ENCODE measurements around the gene NRP1.

DNA sequence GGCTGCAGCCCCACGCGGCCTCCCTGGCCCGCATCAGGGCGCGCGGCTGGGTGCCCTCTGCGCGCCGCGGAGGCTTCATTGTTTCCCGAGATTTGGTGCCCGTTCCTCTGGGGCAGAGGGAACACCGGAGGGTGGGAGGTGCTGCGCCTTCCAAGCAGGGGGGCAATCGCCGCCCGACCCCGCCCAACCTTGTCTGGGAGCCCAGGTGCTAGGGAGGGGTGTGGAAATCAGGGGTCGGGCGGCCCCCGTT, 1.0 kb upstream of the NRP1 start:
- TF ChIP-seq TAF1 (IDR thresholded peaks at IDR 0.05; ENCODE audit: low read depth) (no peak), RAD21 (IDR thresholded peaks at IDR 0.05; ENCODE audit: low read depth) (no peak), CEBPB (IDR thresholded peaks at IDR 0.05) (no peak), MAX (IDR thresholded peaks at IDR 0.05) (no peak), EP300 (IDR thresholded peaks at IDR 0.05; ENCODE audit: borderline replicate concordance) (no peak), ZBTB7A (IDR thresholded peaks at IDR 0.05; ENCODE audit: low read depth) (no peak), FOXM1 (IDR thresholded peaks at IDR 0.05; ENCODE audit: borderline replicate concordance, low read depth) (no peak), TCF12 (IDR thresholded peaks at IDR 0.05; ENCODE audit: low read depth) (no peak), YY1 (IDR thresholded peaks at IDR 0.05; ENCODE audit: low read depth) (no peak)
- TF ChIP-seq, protein P1, sequence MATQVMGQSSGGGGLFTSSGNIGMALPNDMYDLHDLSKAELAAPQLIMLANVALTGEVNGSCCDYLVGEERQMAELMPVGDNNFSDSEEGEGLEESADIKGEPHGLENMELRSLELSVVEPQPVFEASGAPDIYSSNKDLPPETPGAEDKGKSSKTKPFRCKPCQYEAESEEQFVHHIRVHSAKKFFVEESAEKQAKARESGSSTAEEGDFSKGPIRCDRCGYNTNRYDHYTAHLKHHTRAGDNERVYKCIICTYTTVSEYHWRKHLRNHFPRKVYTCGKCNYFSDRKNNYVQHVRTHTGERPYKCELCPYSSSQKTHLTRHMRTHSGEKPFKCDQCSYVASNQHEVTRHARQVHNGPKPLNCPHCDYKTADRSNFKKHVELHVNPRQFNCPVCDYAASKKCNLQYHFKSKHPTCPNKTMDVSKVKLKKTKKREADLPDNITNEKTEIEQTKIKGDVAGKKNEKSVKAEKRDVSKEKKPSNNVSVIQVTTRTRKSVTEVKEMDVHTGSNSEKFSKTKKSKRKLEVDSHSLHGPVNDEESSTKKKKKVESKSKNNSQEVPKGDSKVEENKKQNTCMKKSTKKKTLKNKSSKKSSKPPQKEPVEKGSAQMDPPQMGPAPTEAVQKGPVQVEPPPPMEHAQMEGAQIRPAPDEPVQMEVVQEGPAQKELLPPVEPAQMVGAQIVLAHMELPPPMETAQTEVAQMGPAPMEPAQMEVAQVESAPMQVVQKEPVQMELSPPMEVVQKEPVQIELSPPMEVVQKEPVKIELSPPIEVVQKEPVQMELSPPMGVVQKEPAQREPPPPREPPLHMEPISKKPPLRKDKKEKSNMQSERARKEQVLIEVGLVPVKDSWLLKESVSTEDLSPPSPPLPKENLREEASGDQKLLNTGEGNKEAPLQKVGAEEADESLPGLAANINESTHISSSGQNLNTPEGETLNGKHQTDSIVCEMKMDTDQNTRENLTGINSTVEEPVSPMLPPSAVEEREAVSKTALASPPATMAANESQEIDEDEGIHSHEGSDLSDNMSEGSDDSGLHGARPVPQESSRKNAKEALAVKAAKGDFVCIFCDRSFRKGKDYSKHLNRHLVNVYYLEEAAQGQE (IDR thresholded peaks at IDR 0.05; ENCODE audit: low read depth) = no peak
- TF ChIP-seq, protein P2, sequence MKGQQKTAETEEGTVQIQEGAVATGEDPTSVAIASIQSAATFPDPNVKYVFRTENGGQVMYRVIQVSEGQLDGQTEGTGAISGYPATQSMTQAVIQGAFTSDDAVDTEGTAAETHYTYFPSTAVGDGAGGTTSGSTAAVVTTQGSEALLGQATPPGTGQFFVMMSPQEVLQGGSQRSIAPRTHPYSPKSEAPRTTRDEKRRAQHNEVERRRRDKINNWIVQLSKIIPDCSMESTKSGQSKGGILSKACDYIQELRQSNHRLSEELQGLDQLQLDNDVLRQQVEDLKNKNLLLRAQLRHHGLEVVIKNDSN (IDR thresholded peaks at IDR 0.05) = no peak
